ENCODE data around the gene LAMB2. TPM values are rescaled to one million over a fixed set of nuclear protein-coding genes. Genes with fewer than 3 reads are reported as not detected.

The LAMB2 gene
- total and polyA plus RNA-seq, 10 of the 15 experiments (the other 5 are each of a cell fraction or from before 2014, with no cell fraction given), result 0.13 to 3.2 (median 0.64) TPM; not detected in 3

GRCh38 chr3:49163609-49164008, 30.8 kb upstream of the LAMB2 start:
- H3K4me3 ChIP-seq, result no peak overlapping the region
- H3K36me3 ChIP-seq (ENCODE audit: control insufficient read depth in 2 of 2, insufficient read depth in 2 of 2, low read length in 1 of 2), result peaks cover 6 to 9% of the 10 kb centered on the region in 2 experiments; a peak in 3 of 4 replicates
- H3K9me3 ChIP-seq (replicated peaks; ENCODE audit: control insufficient read depth, insufficient read depth, low read length), result peaks cover 2% of the 10 kb centered on the region; the same call in 2 of the 3 replicates
- SMC1A ChIA-PET (ENCODE audit: uncharacterized antibody, unreplicated experiment), result no interaction called here
- in situ Hi-C loops (cut with MboI) (no loop called here), intact Hi-C loops (cut with micrococcal nuclease; ENCODE audit: unreplicated experiment) (no loop called here)
- ATAC-seq, result no peak
- H3K79me2 ChIP-seq (ENCODE audit: control insufficient read depth, insufficient read depth, low read length), result peaks cover 24% of the 10 kb centered on the region
- no peaks in the 10 kb centered on the region; the same call in 1 of the 2 replicates for H4K20me1 ChIP-seq (ENCODE audit: control insufficient read depth, insufficient read depth)
- no peak for TF ChIP-seq FOXK2 (IDR thresholded peaks at IDR 0.05)
- TF ChIP-seq NR2C2 (IDR thresholded peaks at IDR 0.05; ENCODE audit: borderline replicate concordance, control insufficient read depth, insufficient read length, low read depth), result peak; percentile 11
- no peak overlapping the region for H3K9ac ChIP-seq (ENCODE audit: control insufficient read depth, insufficient read depth, low read length)
- WGBS (ENCODE audit: insufficient coverage, insufficient replicate concordance, low lambda C conversion rate, missing lambda C conversion rate), result 98% methylated on average over 8 of the region's 8 CpGs
- CTCF ChIA-PET, result no interaction called here
- no peak overlapping the region for H3K4me2 ChIP-seq (ENCODE audit: control insufficient read depth, insufficient read depth)
- RAD21 ChIA-PET (ENCODE audit: unreplicated experiment), result no interaction called here
- no peak overlapping the region for H2AFZ ChIP-seq (ENCODE audit: control insufficient read depth, low read depth, low read length)
- H3K4me1 ChIP-seq (ENCODE audit: control insufficient read depth, insufficient read depth, low read length), result peaks cover 10% of the 10 kb centered on the region
- POLR2A ChIA-PET, result no interaction called here
- FAIRE-seq, result no peak
- H3K27ac ChIP-seq (ENCODE audit: control insufficient read depth, insufficient read depth), result no peak overlapping the region
- H3K27me3 ChIP-seq (replicated peaks in 1 of 2; ENCODE audit: control insufficient read depth in 2 of 2, insufficient read depth in 2 of 2, low read length in 1 of 2), result no peaks in the 10 kb centered on the region
- no peak for DNase-seq (ENCODE audit: low read depth, low spot score)
- no TSS peak for BruUV-seq (replicated peaks)

GRCh38 chr3:49162751-49163419, 30.0 kb upstream of the LAMB2 start:
- BruUV-seq (replicated peaks), result no TSS peak
- Histone ChIP-seq H3K9me3 (replicated peaks; ENCODE audit: control insufficient read depth, insufficient read depth, low read length) (peaks cover 2% of the 10 kb centered on the region; the same call in 2 of the 3 replicates), H3K27ac (ENCODE audit: control insufficient read depth, insufficient read depth) (no peak overlapping the region), H3K9ac (ENCODE audit: control insufficient read depth, insufficient read depth, low read length) (no peak overlapping the region), H3K4me1 (ENCODE audit: control insufficient read depth, insufficient read depth, low read length) (peaks cover 10% of the 10 kb centered on the region), H3K36me3 (ENCODE audit: control insufficient read depth in 2 of 2, insufficient read depth in 2 of 2, low read length in 1 of 2) (peaks cover 6 to 9% of the 10 kb centered on the region in 2 experiments; a peak in 3 of 4 replicates), H3K4me2 (ENCODE audit: control insufficient read depth, insufficient read depth) (no peak overlapping the region), H3K79me2 (ENCODE audit: control insufficient read depth, insufficient read depth, low read length) (peaks cover 24% of the 10 kb centered on the region), H3K27me3 (replicated peaks in 1 of 2; ENCODE audit: control insufficient read depth in 2 of 2, insufficient read depth in 2 of 2, low read length in 1 of 2) (no peaks in the 10 kb centered on the region), H3K4me3 (no peak overlapping the region), H2AFZ (ENCODE audit: control insufficient read depth, low read depth, low read length) (no peak overlapping the region), H4K20me1 (ENCODE audit: control insufficient read depth, insufficient read depth) (no peaks in the 10 kb centered on the region; the same call in 1 of the 2 replicates)
- in situ Hi-C loops (cut with MboI) (no loop called here), intact Hi-C loops (cut with micrococcal nuclease; ENCODE audit: unreplicated experiment) (no loop called here)
- RAD21 ChIA-PET (ENCODE audit: unreplicated experiment), result no interaction called here
- TF ChIP-seq MEF2B (IDR thresholded peaks at IDR 0.05; ENCODE audit: partially characterized antibody, poor library complexity, severe bottlenecking) (no peak), NRF1 (conservative IDR thresholded peaks at IDR 0.05; ENCODE audit: low read depth, low read length) (no peak), HDAC2 (IDR thresholded peaks at IDR 0.05) (no peak), POLR2AphosphoS2 (IDR thresholded peaks at IDR 0.05; ENCODE audit: low read depth, low read length) (peak; percentile 74; the same call in 1 of the 2 replicates), BACH1 (IDR thresholded peaks at IDR 0.05; ENCODE audit: borderline replicate concordance) (no peak), KDM1A (IDR thresholded peaks at IDR 0.05; ENCODE audit: borderline replicate concordance) (no peak)
- CTCF ChIA-PET, result no interaction called here
- ATAC-seq (no peak), FAIRE-seq (no peak), DNase-seq (ENCODE audit: low read depth, low spot score) (no peak)
- SMC1A ChIA-PET (ENCODE audit: uncharacterized antibody, unreplicated experiment), result no interaction called here
- WGBS (ENCODE audit: insufficient coverage, insufficient replicate concordance, low lambda C conversion rate, missing lambda C conversion rate), result 97% methylated on average over 21 of the region's 21 CpGs
- POLR2A ChIA-PET, result no interaction called here
